GM19238 (cell line): ENCODE data around the gene PRDM2.
A peak's percentile ranks its signal among the peaks of the same experiment; 100 is the strongest.

ENCODE experiments used
- DNase-seq: peaks from one replicate; pipeline ENCODE4 v3.0.0; 2011; ENCODE audit warnings: low spot score; ENCODE audit not compliant: insufficient read length

The PRDM2 gene

DNA sequence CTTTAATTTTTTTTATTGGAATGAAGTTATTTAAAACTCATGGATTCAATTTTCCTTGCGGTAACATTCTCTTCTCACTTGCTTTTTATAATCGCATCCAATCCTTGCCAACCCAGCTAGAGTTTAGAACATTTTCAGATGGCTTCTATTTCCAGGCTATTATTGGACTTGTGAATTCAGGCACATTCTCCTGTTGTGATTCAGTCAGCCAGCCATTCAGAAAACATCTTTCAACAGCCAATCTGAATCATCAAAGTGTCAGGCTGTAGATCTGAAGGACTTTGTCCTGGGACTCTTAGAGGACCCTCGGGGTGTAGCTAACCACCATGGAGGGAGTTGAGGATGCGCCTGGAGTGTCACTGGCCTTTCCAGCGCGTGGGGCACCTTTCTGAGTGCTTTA lies 92.4 kb downstream of the PRDM2 start:
- no peak for DNase-seq

DNA sequence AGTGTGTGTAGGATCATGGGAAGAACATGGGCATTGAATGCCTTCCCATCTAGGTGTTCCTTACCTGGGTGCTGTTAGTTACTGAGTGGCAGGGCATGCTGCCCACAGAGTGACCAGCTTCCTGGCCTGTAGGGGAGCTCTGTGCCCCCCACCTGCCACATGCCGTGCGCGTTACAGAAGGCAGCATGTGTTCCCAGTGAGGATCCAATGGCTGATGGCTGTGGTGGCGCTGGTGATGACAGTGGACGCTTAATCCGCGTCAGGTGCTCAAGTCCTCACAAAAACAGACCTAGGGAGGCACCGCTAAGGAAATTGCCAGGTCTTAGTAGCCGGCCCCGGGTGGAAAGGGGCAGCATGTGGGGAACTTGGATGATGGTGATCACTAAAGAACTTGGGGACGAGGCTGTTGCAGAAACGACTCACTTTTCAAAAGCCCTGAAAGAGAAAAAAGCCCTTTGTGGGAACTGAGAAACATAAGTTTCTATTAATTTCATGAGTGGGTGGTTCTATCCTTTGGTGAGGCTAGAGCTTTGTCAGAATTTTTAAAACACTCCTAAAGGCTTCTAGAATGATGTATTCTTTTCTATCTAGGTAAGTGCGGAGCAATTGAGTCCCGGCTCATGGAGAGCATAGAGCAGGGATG lies 93.2 kb downstream of the PRDM2 start:
- no peak for DNase-seq

DNA sequence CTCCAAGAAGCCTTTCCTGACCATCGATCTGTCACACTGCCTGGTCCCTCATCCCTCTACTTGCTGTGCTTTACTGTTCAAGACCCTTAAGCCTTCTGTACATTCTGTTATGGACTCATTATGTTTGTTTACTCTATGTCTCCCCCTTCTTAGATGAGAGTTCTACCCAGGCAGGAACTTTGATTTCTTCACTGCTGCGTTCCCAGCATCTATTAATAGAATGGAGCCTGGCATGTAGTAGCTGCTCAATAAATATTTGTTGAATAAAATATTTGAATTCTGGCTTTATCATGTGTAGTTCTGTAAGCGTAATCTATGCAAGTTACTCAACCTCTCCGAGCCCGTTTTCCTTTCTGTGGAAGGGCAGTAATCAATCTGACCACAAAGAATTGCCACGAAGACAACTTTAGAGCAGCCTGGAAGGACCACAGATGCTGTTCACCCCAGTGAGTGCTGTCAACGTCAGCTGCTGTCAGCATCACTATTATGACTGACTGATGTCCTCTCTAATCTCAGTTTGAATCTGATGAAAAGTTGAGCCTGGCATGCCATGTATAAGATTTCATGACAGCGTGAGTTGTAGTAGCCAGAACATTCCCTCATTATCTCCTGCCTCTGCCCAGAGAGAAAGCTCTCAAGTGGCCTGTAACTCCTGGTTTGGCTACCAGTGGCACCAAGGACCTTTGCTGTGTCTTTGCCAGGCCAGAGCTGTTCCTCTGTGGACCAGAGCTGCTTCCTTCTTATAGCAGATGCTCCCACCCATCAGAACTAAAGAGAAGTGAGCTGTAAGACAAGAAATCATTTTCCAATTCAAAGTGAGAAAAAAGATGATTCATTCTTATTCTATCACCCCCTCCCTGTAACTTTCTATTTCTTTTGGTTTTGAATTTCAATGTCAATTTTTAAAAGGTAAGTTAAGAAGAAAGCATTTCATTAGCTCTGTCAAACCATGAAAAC lies 94.5 kb downstream of the PRDM2 start:
- no peak for DNase-seq

DNA sequence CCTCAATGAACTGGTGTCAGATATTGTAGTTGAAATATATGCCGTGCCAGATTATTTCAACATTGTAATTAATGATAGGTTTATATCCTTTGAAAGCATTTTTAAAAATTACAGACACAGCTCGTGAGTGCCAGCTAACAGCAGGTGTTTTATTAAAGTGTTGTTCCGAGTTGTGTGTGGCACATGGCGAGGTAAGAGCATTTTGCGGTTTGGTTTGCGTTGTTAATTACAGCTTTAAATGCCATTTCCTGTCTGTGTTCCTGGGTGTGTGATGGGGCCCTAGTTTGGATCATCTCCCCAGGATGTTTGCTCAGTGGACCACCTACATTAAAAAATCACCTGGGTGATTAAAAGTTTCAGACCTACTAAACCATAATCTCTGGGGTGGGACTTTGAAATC lies 97.4 kb downstream of the PRDM2 start:
- DNase-seq: no peak

DNA sequence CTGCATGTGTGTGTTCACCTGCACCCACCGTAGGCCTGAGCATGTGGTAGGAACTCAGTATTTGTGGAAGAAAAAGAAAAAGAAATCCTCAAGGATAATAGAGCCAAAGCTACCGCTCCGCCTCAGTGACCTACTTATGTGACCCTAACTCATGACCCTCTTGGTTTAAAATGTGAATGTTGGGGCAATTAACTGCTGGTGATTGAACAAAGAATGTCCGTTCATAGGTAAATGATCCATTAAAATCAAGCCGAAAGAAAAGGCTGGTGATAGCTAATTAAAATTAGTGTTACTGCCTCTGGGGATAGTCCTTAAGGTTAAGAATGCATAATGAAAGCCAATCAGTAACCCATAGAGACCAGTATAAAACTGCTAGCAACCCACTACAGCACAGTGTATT lies 98.1 kb downstream of the PRDM2 start:
- DNase-seq: no peak

DNA sequence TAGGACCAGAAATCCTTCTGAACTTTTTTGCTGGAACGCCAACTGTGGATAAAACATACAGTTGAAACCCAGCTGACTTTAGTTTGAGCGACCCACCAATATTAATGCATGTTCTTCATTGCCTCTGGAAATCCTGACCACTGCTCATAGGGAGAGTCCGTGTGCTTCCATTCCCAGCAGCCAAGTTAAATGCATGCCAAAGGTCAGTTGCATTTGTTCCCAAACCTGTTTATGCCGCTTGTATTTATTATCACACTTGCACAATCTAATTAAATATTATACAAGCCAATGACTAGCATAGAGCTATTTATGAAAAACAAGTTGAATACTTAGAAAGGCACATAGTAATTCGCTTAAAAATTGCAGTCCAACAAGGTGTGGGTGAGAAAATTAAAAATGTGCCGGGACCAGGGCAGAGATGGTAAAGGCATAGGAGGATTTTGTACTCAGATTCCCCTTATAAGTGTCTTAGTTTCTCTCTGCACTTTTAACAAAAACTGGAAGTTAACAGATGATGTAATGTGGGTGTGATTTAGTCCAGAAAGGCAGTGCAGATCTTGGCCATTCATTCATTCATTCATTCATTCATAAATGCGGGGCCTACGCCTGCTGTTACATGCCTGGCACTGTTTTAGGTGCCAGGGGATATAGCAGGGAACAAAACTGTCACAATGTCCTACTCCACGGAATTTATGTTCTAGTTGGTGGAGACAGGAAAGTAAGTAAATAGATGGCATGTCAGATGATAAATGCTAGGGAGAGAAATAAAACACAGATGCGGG lies 99.7 kb downstream of the PRDM2 start:
- DNase-seq: no peak

DNA sequence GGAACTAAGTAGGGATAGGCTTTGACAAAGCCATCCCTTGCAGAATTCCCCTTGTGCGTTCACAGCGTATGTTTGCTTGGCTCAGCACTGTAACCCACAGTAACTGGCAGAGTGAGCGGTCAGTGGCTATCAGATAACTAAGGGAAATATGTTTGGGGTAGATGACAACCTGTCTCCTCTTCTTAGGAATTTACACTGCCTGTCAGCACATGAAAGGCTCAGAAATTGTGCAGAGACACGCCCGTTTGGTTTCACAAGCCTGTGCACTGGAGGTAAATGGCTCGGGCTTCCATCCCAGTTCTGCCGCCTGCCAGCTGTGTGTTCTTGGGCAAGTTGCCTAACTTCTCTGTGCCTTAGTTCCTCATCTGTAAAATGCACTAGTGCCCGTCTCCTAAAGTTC lies 101.2 kb downstream of the PRDM2 start:
- DNase-seq: no peak

DNA sequence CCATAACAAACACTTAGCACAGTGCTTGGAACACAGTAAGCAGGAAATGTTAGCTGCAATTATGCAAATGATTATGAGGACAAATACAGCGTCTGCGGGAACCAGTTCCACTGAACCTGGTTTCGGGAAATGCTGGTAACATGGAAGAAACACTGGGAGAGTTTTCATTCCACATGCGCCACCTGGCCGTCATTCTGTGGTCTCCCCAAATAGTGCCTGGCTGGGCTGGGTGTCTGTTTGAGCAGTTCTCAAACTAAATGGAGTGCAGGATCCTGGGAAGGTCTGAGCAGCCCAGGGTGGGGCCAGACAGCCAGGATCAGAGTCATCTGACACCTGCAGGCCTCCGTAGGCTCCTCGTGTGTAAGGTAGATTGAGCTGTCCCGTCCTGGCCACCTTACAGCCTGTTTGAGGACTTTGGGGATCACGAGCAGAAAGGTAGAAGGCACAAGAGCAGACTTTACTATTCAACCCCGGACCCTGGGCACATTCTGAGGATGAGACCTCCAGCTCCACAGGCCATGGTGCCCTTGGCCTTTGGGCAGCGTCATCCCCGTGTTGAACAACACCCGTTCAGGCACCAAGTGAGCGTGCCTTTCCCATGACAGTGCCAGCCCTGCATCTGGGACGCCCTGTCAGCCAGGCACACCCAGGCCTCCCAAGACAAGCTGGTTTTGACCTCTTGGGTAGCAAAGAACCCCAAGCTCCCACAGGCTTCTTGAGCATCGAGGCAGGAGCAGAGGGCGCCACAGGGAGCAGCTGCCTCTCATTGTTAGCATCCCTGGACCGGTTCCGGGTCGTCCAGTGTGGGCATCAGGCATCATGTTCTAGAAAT lies 101.9 kb downstream of the PRDM2 start:
- no peak for DNase-seq

DNA sequence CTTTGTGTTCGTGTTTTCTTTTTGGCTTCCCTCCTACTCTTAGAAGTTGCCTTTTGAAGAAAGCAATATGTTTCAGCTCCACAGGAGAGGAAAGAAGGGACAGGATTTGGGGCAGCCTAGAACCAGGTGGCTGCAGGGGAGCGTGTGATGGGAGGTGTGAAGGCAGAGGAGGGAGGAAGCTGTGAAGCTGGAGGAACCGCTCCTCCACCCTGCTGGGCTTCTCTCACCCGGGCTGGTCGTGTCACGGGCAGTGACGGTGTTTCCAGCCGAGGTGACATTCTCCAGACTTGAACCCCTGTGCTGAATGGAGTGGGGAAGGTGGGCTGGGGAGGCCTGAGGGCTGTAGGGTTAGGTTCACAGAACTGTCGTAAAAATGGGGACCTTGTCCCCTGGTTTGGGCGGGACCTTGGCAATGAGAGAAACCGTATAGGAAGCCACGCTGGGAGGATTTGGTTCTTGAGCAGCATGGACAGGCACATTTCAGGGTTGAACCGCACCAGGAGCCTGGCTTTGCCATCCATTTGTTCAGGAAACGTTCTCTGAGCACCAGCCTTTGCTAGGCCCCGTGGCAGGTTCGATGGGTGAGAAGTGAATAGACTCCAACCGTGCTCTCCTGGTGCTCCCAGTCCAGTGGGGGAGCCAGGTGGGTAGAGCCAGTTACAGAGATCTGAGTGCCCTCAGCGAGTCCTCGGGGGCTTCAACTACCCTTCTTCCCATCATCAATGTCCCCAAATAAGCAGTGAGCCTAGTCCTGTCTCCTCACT lies 103.0 kb downstream of the PRDM2 start:
- DNase-seq: no peak

DNA sequence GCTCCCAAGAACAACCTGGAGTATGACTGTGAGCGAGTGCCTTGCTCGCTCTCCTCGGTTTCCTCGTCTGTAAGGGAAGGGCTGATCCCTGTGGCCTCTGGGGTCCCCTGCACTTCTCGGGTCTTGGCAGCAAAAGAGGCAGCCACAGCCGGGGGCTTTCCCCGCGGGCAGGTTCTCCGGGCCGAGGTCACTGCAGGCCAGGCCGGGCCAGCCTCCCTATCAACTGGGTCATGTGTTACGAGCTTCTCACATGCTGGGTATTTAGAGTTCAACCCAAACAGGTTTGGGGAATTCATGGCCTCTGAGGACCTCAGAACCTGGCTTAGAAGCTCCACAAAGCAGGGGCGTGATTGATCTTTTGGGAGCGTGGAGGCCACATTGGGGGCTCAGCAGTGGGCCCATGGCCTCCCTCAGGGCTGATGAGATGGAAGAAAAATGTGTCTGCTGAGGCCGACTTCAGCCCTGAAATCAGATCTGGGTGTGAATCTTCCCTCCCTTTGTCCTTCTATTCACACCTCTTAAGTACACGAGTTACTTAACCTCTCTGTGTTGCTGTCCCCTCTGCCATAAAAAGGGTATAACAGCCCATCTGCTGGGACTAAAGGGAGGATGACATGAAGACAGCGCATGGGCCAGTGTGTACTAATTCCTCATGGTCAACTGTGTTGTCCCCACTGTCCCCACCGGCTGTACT lies 103.7 kb downstream of the PRDM2 start:
- DNase-seq: no peak

DNA sequence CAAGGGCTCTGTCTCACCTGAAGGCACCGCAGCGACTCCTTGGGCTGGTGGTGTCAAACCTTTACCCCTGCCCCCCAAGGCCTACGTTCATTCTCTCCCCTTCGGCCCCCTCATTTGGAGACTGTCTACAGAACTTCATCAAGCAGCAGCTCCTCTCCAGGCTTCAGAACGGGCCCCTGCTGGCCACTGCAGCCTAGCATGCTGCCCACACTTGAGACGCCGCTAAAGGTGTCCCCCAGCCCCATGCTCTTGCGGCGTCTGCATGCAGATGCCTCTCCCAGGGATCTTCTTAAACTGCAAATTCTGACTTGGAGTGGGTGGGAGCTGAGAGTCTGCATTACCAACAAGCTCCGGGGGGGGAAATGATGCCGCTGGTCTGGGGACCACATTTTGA lies 104.2 kb downstream of the PRDM2 start:
- no peak for DNase-seq

DNA sequence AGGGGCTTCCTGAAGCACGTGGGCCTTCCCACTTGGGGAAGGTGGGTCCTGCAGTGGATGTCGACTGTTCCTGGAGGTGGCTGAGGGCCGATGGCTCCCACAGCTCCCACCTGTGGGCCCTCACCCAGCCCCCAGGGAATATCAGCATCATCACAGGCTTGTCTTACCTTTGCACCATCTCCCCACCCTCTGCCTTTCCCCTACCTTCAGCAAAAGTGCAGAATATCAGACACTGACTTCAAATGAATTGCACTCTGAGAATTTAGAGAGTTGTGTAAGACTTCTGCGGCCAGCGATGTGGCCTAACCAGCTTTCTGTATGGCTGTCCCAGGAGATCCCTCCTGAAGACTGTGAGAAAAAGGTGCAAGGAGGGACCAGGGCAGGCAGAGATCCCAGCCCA lies 105.4 kb downstream of the PRDM2 start:
- DNase-seq: no peak

DNA sequence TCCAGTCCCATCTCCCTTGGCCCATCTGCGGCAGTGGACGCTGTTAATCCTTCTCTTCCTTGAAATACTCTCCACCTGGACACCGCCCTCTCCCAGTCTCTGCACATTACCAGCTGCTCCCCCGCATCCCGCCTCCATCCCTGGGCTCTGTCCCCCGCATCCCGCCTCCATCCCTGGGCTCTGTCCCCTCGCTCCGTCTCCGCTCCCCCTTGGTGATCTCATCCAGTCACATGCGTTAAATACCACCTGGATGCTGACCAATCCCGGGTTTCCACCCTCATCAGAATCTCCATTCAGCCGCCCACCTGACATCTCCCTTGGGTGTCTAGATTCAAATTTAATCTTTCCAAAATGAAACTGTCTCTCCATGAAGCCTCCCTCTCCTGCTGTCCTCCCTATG lies 106.1 kb downstream of the PRDM2 start:
- DNase-seq: no peak

DNA sequence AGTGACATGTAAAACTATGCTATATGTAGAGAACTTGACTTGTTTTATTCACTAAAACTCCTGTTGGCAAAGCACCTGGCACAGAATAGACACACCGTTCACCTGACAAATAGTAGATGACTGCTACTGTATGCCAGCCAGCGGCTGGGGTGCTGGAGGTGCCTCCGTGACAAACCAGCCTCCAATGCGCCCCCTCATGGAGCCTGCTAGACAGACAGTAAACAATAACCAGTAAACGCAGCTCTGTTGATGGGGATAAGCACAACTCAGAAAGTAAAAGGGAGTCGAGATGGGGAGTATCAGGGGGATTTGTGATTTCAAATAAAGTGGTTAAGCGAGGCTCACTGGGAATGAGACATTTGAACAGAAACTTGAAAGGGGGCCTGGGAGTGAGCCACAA lies 107.2 kb downstream of the PRDM2 start:
- DNase-seq: no peak

DNA sequence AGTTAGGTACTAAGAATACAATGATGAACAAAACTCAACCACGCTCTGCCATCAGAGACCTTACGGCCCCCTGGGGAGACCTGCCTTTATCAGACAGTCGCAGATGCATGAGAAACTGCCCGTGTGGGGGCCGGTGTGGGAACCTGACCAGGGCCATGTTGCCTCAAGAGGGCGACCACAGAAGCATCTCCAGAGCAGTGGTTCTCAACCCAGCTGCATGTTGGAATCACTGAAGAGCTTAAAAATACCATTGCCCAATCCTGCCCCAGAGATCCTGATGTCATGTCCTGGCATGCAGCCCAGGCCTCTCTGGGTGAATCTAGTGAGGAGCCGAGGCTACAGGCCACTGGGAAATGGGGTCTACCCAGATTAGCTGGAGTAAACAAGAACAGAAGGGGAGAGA lies 108.7 kb downstream of the PRDM2 start:
- DNase-seq: no peak

DNA sequence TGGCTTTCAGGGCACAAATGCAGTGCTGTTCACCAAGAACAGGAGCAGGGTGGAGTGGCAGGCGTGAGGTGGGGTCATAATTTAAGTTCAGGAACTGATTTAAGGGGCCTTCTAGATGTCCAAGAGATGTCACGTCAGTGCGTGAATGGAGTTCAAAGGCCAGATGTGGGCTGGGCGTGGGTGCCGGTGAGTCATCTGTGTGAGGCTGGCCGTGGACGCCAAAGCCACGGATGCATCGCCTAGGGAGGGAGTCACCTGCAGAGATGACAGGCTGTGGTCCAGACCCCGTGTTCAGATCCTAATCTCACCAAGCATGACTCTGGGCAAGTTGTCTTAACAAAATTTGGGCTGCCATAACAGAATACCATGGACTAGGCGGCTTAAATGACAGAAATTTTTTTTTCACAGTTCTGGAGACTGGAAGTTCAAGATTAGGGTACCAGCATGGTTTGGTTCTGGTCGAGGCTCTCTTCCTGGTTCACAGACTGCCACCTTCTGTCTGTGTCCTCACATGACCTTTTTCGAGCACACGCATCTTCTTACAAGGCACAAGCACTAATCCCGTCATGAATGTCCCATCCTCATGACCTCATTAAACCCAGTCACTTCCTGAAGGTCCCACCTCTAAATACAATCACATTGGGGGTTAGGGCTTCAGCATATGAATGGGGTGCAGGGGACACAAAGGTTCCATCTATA lies 109.6 kb downstream of the PRDM2 start:
- DNase-seq: no peak

DNA sequence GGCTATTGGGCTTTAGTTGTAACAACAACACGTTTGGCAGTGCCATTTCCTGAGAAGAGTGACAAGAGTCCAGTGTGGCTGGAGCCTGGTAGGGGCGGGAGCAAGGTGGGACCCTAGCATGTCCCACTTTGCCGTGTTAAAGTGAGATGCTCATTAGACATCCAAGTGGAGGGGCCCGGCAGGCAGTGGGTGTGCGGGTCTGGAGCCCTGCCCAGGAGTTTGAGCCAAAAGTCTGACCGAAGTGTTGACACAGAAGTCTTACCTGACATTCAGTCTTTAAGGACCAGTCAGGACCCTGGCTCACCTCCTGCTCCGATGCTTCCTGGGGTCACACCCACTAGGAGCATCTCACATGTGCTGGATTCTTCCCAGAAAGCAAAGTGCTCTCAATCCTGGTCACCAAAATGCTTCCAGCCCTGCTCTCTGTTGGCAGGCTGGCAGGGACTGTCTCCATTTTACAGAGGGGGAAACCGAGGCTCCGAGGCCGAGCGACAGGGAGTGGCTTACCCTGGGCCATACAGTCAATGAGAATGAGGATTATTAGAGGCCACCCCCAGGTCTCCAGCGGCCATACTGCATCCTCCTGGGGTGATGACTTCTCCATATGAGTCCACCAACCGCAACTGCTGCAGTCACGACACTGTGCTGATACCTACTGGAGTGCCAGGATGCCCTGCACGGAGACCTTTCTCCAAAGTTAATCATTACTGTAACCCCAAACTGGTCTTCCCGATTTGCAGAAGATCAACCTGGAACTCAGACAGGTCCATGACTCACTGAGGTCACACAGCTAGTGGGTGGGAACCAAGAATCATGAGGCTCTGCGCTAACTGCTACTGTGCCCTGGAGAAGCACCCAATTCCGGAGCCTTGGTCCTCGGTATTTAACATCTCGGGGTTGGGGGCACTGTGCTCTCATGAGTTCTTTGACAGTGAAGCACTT lies 112.7 kb downstream of the PRDM2 start:
- DNase-seq: no peak

DNA sequence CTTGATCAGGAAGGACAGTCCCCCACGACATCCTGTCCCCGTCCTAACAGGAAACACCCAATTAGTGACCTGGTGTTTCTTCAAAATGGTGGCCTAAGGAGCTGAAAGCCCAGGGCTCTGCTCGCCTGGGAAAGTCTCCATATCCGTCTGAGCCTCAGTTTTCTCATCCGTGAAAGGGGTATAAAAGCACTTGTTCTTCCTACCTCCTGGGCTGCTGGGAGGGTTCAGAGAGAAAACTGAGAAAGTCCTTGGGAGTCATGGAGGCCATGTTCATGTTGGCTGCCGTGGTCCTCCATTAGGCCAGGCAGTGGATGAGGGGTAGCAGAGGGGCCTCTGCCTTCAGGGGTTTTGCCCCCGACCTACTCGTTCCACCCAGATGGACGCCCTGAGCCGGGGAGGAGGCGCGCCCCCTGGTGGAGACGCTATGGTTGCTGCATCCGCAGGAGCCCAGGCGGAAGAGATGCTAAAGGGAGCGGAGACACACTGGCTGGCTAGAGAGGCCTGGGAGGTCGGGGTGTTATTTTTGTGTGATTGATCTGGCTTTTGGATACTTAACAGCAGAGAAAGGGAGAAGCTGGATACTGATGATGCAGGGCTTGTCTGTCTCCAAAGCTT lies 113.5 kb downstream of the PRDM2 start:
- DNase-seq: peak; percentile 45
